ENCODE results near the gene GLT8D1.
"Not testable (repeated sequence)": the region's sequence is repeated elsewhere in the genome, so short reads cannot be mapped to it uniquely, and the experiment has no call there.

The GLT8D1 gene

DNA sequence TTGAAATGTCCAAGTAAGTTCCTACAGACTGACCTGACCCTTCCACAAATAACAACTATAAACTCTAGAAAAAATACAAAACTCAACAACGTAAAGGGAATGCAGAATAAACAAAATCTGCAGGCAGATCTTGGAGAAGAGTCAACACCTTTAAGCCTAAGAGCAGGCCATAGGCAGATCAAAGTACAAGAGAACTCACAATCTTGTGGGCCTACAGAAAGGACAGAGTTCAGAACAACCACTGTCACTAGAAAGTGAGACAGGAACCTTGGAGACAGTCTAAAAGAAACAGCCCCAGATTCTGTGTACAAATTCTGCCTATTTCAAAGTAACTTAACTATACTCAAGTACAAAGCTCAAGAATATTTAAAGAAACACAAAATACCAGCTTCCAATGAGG lies 34.1 kb upstream of the GLT8D1 start:
- in situ Hi-C loops (cut with HindIII; ENCODE audit: low sequenced_read_pairs) = no loop called here
- H3K4me3 ChIP-seq (ENCODE audit: low read depth, low read length) = no peak overlapping the region
- TF ChIP-seq, protein P1, sequence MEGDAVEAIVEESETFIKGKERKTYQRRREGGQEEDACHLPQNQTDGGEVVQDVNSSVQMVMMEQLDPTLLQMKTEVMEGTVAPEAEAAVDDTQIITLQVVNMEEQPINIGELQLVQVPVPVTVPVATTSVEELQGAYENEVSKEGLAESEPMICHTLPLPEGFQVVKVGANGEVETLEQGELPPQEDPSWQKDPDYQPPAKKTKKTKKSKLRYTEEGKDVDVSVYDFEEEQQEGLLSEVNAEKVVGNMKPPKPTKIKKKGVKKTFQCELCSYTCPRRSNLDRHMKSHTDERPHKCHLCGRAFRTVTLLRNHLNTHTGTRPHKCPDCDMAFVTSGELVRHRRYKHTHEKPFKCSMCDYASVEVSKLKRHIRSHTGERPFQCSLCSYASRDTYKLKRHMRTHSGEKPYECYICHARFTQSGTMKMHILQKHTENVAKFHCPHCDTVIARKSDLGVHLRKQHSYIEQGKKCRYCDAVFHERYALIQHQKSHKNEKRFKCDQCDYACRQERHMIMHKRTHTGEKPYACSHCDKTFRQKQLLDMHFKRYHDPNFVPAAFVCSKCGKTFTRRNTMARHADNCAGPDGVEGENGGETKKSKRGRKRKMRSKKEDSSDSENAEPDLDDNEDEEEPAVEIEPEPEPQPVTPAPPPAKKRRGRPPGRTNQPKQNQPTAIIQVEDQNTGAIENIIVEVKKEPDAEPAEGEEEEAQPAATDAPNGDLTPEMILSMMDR (IDR thresholded peaks at IDR 0.05; ENCODE audit: low read depth, low read length, missing control alignments) = no peak
- DNase-seq (ENCODE audit: low read depth) = no peak

DNA sequence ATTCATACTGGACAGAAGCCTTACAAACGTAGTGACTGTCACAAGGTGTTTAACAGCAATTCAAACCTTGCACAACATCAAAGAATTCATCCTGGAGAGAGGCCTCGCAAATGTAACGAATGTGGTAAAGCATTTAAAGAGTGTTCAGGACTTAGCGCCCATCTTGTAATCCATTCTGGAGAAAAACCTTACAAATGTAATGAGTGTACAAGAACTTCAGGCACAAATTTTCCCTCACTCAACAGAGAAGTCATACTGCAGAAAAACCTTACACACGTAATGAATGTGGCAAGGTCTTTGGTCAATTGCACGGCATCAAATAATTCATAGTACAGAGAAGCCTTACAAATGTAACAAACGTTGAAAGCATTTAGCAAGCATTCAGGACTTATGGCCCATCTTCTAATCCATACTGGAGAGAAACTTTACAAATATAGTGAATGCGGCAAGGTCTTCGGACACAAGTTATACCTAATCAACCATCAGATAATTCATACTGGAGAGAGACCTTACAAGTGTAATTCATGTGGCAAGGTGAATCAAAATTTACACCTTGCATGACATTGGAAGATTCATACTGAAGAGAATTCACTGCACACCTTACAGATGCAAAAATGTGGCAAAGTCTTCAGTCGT lies 27.8 kb upstream of the GLT8D1 start:
- DNase-seq (ENCODE audit: low read depth) = no peak
- TF ChIP-seq, protein P1 (IDR thresholded peaks at IDR 0.05; ENCODE audit: low read depth, low read length, missing control alignments) = no peak
- in situ Hi-C loops (cut with HindIII; ENCODE audit: low sequenced_read_pairs) = no loop called here
- H3K4me3 ChIP-seq (ENCODE audit: low read depth, low read length) = no peak overlapping the region

DNA sequence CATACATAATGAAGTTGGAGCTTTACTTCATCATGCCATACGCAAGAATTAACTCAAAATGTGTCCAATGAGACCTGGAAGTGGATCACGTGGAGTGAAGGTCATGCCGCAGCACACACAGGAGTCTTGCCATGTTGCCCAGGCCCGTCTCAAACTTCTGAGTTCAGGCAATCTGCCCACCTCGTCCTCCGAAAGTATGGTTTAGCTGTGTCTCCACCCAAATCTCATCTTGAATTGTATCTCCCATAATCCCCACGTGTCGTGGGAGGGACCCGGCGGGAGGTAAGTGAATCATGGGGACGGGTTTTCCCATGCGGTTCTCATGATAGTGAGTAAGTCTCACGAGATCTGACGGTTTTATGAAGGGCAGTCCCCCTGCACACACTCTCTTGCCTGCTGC lies 26.0 kb upstream of the GLT8D1 start:
- in situ Hi-C loops (cut with HindIII; ENCODE audit: low sequenced_read_pairs) = no loop called here
- H3K4me3 ChIP-seq (ENCODE audit: low read depth, low read length) = no peak overlapping the region
- TF ChIP-seq, protein P1 (IDR thresholded peaks at IDR 0.05; ENCODE audit: low read depth, low read length, missing control alignments) = no peak
- no peak for DNase-seq (ENCODE audit: low read depth)

DNA sequence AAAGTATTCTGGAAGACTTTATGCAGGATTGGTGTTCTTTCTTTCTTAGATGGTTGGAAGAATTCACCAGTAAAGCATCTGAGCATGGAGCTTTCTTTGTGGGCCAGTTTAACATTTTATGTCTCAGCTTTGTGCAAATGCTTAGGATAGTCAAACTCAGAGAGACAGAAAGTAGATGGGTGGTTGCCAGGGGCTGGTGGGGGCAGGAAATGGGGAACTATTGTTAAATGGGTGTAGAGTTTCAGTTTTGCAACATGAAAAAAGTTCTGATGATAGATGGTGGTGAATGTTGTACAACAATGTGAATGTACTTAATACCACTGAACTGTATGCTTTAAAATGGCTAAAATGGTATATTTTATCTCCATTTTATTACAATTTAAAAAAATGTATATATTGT lies 25.1 kb upstream of the GLT8D1 start:
- TF ChIP-seq, protein P1 (IDR thresholded peaks at IDR 0.05; ENCODE audit: low read depth, low read length, missing control alignments) = no peak
- no peak overlapping the region for H3K4me3 ChIP-seq (ENCODE audit: low read depth, low read length)
- no peak for DNase-seq (ENCODE audit: low read depth)
- in situ Hi-C loops (cut with HindIII; ENCODE audit: low sequenced_read_pairs) = no loop called here

DNA sequence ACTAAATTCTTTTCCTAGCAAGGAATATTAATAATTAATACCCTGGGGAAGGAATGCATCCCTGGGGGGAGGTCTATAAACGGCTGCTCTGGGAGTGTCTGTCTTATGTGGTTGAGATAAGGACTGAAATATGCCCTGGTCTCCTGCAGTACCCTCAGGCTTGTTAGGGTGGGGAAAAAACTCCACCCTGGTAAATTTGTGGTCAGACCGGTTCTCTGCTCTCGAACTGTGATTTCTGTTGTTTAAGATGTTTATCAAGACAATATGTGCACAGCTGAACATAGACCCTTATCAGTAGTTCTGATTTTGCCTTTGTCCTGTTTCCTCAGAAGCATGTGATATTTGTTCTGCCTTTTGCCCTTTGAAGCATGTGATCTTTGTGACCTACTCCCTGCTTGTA lies 23.2 kb upstream of the GLT8D1 start:
- in situ Hi-C loops (cut with HindIII; ENCODE audit: low sequenced_read_pairs) = not testable (repeated sequence)

DNA sequence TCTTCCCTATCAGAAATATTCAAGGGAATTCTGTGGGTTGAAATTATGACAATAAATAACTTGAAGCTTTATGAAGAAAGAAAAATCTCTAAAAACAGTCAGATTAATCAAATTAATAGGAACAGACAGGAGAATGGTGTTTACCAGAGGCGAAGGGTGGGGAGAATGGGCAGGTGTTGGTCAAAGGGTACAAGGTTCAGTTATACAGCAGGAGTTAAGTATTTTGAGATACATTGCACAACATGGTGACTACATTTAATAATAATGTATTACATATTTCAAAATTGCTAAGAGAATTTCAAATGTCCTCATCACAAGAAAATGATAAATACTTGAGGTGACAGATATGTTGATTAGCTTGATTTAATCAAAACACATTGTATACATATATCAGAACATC lies 18.9 kb upstream of the GLT8D1 start:
- in situ Hi-C loops (cut with HindIII; ENCODE audit: low sequenced_read_pairs) = no loop called here
- no peak overlapping the region for H3K4me3 ChIP-seq (ENCODE audit: low read depth, low read length)
- TF ChIP-seq, protein P1 (IDR thresholded peaks at IDR 0.05; ENCODE audit: low read depth, low read length, missing control alignments) = no peak
- DNase-seq (ENCODE audit: low read depth) = no peak

More for the DNA sequence above, 23.2 kb upstream of the GLT8D1 start:
- H3K4me3 ChIP-seq (ENCODE audit: low read depth, low read length); DNase-seq (ENCODE audit: low read depth): not testable (repeated sequence)

DNA sequence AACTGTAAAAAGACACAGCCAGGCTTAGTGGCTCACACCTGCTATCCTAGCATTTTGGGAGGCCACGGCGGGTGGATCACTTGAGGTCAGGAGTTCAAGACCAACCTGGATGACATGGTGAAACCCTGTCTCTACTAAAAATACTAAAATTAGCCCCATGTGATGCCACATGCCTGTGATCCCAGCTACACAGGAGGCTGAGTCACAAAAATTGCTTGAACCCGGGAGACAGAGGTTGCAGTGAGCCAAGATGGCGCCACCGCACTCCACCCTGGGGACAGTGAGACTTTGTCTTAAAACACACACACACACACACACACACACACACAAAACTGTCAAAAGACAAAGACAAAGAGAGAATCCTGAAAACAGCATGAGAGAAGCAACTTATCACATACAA lies 18.3 kb upstream of the GLT8D1 start:
- TF ChIP-seq, protein P1 (IDR thresholded peaks at IDR 0.05; ENCODE audit: low read depth, low read length, missing control alignments) = no peak
- H3K4me3 ChIP-seq (ENCODE audit: low read depth, low read length) = no peak overlapping the region
- no peak for DNase-seq (ENCODE audit: low read depth)
- in situ Hi-C loops (cut with HindIII; ENCODE audit: low sequenced_read_pairs) = no loop called here
